GM18858 (cell line): ENCODE measurements around the gene KCNRG.
A peak's percentile ranks its signal among the peaks of the same experiment; 100 is the strongest.
"Not testable (repeated sequence)": the region's sequence is repeated elsewhere in the genome, so short reads cannot be mapped to it uniquely, and the experiment has no call there.

Source experiments
- ATAC-seq: cut with Tn5 transposase; IDR thresholded peaks from one replicate; pipeline ENCODE4 v1.9.1; 2021; ENCODE audit not compliant: unreplicated experiment

Gene KCNRG

GRCh38 chr13:50011461-50011860 is 3.8 kb upstream of the KCNRG start:
- no peak for ATAC-seq

- ATAC-seq = no peak
Observed at GRCh38 chr13:50012396-50013169, 2.7 kb upstream of the KCNRG start.

GRCh38 chr13:50014386-50014785 is 858 bp upstream of the KCNRG start:
- no peak for ATAC-seq

- ATAC-seq = no peak
Observed at GRCh38 chr13:50015750-50016149, 506 bp downstream of the KCNRG start.

GRCh38 chr13:50016444-50016843 is 1.2 kb downstream of the KCNRG start:
- no peak for ATAC-seq

- no peak for ATAC-seq
Observed at GRCh38 chr13:50017819-50018218, 2.6 kb downstream of the KCNRG start.

GRCh38 chr13:50025436-50025835 is 10.2 kb downstream of the KCNRG start:
- ATAC-seq = no peak

GRCh38 chr13:50026788-50027473 is 11.7 kb downstream of the KCNRG start:
- peak; percentile 99 for ATAC-seq

GRCh38 chr13:50030315-50030714 is 15.1 kb downstream of the KCNRG start:
- ATAC-seq = no peak

- no peak for ATAC-seq
Observed at GRCh38 chr13:50033725-50034124, 18.5 kb downstream of the KCNRG start.

GRCh38 chr13:50037788-50038187 is 22.5 kb downstream of the KCNRG start:
- no peak for ATAC-seq

GRCh38 chr13:50038266-50038665 is 23.0 kb downstream of the KCNRG start:
- ATAC-seq = no peak

- ATAC-seq = no peak
Observed at GRCh38 chr13:50052478-50052877, 37.2 kb downstream of the KCNRG start.

GRCh38 chr13:50053844-50054243 is 38.6 kb downstream of the KCNRG start:
- no peak for ATAC-seq

GRCh38 chr13:50055454-50055853 is 40.2 kb downstream of the KCNRG start:
- ATAC-seq = no peak

GRCh38 chr13:50060718-50061117 is 45.5 kb downstream of the KCNRG start:
- ATAC-seq = no peak

- not testable (repeated sequence) for ATAC-seq
Observed at GRCh38 chr13:50062336-50062735, 47.1 kb downstream of the KCNRG start.

GRCh38 chr13:50065712-50066111 is 50.5 kb downstream of the KCNRG start:
- no peak for ATAC-seq

GRCh38 chr13:50068508-50068907 is 53.3 kb downstream of the KCNRG start:
- ATAC-seq = no peak

- no peak for ATAC-seq
Observed at GRCh38 chr13:50069261-50069660, 54.0 kb downstream of the KCNRG start.

GRCh38 chr13:50070186-50070585 is 54.9 kb downstream of the KCNRG start:
- no peak for ATAC-seq
